HFFc6 (cell line): ENCODE results near the gene PDE4A. TPM values are rescaled to one million over a fixed set of nuclear protein-coding genes. Genes with fewer than 3 reads are reported as not detected.

ENCODE experiments used
- DNase-seq: peaks from one replicate; pipeline ENCODE4 v3.0.0-alpha.2; 2018
- H3K27ac Mint-ChIP-seq: 2 replicates; pipeline ENCODE4 v1.8.0; 2020; ENCODE audit warnings: mild to moderate bottlenecking, mixed read lengths
- H3K27me3 Mint-ChIP-seq: 2 replicates; pipeline ENCODE4 v1.8.0; 2021; ENCODE audit warnings: mild to moderate bottlenecking, moderate library complexity, mixed read lengths; ENCODE audit not compliant: insufficient read depth
- H3K36me3 Mint-ChIP-seq: 2 replicates; pipeline ENCODE4 v1.8.0; 2021; ENCODE audit warnings: low read depth, mixed read lengths
- H3K4me1 Mint-ChIP-seq: 2 replicates; pipeline ENCODE4 v1.8.0; 2020; ENCODE audit warnings: low read depth, mixed read lengths
- H3K4me3 Mint-ChIP-seq: 2 replicates; pipeline ENCODE4 v1.8.0; 2020; ENCODE audit warnings: mild to moderate bottlenecking, moderate library complexity, mixed read lengths
- H3K9me3 Mint-ChIP-seq: 2 replicates; pipeline ENCODE4 v1.8.0; 2020; ENCODE audit warnings: mild to moderate bottlenecking, mixed read lengths
- total RNA-seq, 6 experiments: library from RNA; stranded (reverse); fragmentation: NEBNext Ultra II Directional; extraction: Animal tissue kit (Norgen Biotek cat#: 25700); gene quantifications; 2 replicates in 1 of 6; 3 replicates in 5 of 6; pipeline ENCODE4 v1.2.3, GENCODE V29; 2021
- TF ChIP-seq, protein P1 (sequence below): fragments of 200-600 bp; sonication (generic); IDR thresholded peaks from 2 replicates; pipeline ENCODE4 v1.5.0; 2021; ENCODE audit warnings: antibody characterized with exemption, mild to moderate bottlenecking

Gene PDE4A
- total RNA-seq, 6 experiments from 2014 or later, result 10.1 to 18.9 (median 10.8) TPM

DNA sequence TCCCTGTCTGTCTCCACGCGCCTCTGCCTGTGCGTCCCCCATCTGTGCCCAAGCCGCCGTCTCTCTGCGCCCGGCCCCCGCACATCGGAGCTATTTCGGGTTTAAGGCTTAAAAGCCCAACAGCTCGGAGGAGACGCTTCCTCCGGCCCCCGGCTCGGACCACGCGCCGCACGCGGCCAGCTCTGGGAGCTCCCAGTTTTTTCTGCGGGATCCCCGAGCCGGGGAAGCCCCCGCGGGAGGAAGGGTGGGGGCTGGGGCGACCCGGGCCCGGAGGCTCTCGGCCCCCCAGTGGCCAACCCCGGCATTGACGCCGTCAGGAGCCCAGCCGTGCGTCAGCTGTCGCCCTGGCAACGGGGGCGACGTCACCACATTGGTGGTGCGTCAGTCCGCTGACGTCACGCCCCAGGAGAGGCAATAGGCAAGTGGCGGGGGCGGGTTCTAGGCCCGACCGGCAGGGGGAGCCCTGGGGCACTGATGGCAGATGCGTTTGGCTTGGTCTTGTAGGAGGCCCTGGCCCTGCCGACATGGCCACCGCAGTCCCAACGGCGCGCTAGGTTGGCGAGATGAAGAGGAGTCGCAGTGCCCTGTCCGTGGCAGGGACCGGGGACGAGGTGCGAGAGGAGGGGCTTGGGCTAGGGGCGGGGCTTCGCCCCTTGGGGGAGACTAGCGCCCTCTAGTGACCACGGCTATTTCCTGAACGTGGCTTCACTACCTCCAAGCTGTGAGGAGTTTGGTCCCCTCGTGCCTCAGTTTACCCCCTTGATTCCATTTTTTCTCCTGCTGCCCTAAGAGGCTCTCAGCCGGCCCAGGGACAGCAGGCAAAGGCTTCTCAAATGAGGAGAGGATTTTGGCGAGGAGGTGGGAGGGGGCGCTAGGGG, 3.7 kb upstream of the PDE4A start:
- Mint-ChIP-seq H3K9me3 (no peaks in the 10 kb centered on the region), H3K27ac (peak overlapping the region; percentile 72), H3K4me3 (peak overlapping the region; percentile 84), H3K36me3 (no peaks in the 10 kb centered on the region), H3K27me3 (peaks cover 8% of the 10 kb centered on the region), H3K4me1 (peaks cover 44% of the 10 kb centered on the region)
- peak; percentile 82 for DNase-seq
- TF ChIP-seq, protein P1, sequence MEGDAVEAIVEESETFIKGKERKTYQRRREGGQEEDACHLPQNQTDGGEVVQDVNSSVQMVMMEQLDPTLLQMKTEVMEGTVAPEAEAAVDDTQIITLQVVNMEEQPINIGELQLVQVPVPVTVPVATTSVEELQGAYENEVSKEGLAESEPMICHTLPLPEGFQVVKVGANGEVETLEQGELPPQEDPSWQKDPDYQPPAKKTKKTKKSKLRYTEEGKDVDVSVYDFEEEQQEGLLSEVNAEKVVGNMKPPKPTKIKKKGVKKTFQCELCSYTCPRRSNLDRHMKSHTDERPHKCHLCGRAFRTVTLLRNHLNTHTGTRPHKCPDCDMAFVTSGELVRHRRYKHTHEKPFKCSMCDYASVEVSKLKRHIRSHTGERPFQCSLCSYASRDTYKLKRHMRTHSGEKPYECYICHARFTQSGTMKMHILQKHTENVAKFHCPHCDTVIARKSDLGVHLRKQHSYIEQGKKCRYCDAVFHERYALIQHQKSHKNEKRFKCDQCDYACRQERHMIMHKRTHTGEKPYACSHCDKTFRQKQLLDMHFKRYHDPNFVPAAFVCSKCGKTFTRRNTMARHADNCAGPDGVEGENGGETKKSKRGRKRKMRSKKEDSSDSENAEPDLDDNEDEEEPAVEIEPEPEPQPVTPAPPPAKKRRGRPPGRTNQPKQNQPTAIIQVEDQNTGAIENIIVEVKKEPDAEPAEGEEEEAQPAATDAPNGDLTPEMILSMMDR, result peak; percentile 99

DNA sequence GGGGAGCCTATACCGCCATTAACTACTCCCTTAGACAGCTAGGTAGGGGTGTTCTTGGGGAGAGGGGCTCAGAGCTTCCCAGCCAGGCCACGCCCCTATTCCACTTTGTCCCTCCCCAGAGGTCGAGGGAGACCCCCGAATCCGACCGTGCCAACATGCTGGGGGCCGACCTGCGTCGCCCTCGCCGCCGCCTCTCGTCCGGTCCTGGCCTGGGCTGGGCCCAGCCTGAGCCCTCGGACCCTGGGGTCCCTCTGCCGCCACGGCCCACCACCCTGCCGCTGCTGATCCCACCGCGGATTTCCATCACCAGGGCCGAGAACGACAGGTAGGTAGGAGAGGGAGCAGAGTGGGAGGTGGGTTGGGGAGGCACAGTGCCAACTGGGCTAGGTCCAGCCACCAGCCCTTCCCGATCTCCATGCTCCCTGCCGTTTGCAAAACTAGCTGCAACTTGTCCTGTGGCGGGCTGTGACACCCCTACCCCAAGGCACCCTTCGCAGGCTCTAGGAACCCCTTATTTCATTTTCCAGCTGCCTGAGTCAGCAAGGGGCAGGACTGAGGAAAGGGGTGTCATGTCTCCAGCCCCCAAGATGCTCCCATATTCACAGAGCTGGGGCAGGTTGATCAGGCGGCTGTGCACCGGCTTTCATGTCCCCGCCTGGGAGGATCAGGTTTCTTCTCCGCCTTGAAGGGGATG, 2.6 kb upstream of the PDE4A start:
- TF ChIP-seq, protein P1, result no peak
- H3K27ac Mint-ChIP-seq, result peak overlapping the region; percentile 14; the same call in 1 of the 2 replicates
- no peaks in the 10 kb centered on the region for H3K36me3 Mint-ChIP-seq
- H3K27me3 Mint-ChIP-seq, result peaks cover 8% of the 10 kb centered on the region
- peaks cover 40% of the 10 kb centered on the region for H3K4me1 Mint-ChIP-seq
- H3K4me3 Mint-ChIP-seq, result peak overlapping the region; percentile 67; the same call in 1 of the 2 replicates
- no peak for DNase-seq
- no peaks in the 10 kb centered on the region for H3K9me3 Mint-ChIP-seq

DNA sequence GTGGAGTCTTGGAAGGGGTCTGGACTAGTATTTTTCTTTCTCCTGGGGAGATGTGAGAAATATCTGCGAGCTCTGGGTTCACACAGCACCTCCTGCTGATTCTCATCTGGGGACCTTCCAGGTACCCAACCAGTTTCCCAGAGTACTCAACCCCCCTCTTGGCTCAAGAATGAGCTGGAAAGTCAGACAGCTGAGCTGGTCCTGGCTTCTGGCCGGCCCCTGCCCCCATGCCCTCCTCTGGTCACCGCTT, 2.2 kb upstream of the PDE4A start:
- Mint-ChIP-seq H3K27me3 (peaks cover 8% of the 10 kb centered on the region), H3K4me3 (peak overlapping the region; percentile 67), H3K27ac (peak overlapping the region; percentile 14; the same call in 1 of the 2 replicates), H3K4me1 (peaks cover 40% of the 10 kb centered on the region), H3K9me3 (no peaks in the 10 kb centered on the region), H3K36me3 (no peaks in the 10 kb centered on the region)
- TF ChIP-seq, protein P1, result no peak
- no peak for DNase-seq

DNA sequence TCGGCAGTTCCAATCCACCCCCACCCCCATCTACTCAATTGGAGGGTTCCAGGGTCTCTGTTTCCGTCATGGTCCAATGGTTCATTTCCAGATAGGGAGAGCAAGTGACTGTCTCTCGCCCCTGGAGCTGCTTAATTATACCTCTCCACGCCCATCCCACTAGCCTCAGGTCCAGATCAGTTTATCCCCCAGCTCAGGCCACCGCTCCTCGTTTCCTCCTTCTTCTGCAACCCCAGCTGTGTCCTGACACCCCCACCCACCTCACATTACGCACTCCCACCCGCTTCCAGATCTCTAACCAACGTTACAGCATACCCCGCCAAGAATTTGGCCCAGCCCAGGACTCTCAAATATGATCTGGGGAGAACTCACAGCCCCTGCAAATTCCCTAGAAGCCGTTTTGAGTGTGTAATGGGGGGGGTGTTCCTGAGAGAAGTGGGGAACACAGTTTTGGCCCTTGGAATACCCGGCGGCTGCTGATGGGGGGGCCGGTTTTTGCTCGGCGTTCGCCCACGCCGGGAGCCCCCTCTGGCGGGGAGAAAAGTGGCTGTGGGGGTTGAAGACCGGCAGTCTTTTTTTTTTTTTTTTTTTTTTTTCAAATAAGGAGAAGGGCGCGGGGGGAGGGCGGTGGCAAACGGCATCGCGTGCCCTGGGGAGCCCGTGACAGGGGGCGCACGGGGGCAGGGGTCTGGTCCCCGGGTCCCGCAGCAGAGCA, 1.7 kb upstream of the PDE4A start:
- Mint-ChIP-seq H3K27ac (peak overlapping the region; percentile 14; the same call in 1 of the 2 replicates), H3K27me3 (peaks cover 8% of the 10 kb centered on the region)
- DNase-seq, result no peak

DNA sequence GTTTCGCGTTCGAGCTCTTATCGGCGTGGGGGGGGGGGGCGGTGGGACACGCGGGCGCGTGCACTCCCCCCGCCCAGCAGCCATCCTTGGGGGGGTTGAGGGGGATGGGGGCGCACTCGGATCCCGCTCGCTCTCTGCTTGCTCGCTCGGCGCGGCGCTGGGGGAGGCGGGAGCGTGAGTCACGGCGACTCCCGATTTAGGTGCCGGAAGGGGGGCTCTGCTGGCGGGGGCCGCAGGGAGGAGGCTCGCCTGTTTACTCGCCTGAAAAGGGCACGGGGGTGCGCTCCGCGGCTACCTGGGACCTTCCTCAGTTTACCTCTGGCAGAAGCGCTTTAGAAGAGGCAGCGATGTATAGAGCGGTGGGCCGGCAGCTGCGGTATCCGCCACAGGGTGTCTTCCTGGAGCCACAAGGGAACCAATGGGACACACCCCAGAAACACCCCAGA, 1.1 kb upstream of the PDE4A start:
- TF ChIP-seq, protein P1, result no peak
- Mint-ChIP-seq H3K27ac (peak overlapping the region; percentile 65), H3K4me3 (peak overlapping the region; percentile 85), H3K9me3 (no peaks in the 10 kb centered on the region), H3K4me1 (peaks cover 44% of the 10 kb centered on the region), H3K36me3 (no peaks in the 10 kb centered on the region), H3K27me3 (peaks cover 8% of the 10 kb centered on the region)
- no peak for DNase-seq

More for the DNA sequence above, 1.7 kb upstream of the PDE4A start:
- TF ChIP-seq, protein P1, result no peak; the same call in 1 of the 2 replicates
- Mint-ChIP-seq H3K4me1 (peaks cover 41% of the 10 kb centered on the region), H3K36me3 (no peaks in the 10 kb centered on the region), H3K9me3 (no peaks in the 10 kb centered on the region), H3K4me3 (peak overlapping the region; percentile 67)
